ENCODE measurements around the gene MYO18A.

GRCh38 chr17:29062215-29062614 is 118.0 kb downstream of the MYO18A start:
- TF ChIP-seq CTCF (IDR thresholded peaks at IDR 0.05) (no peak), POLR2A (IDR thresholded peaks at IDR 0.05) (no peak)
